ENCODE results near the gene KRT86. TPM values are rescaled to one million over a fixed set of nuclear protein-coding genes. Genes with fewer than 3 reads are reported as not detected.
"Not testable (repeated sequence)": the region's sequence is repeated elsewhere in the genome, so short reads cannot be mapped to it uniquely, and the experiment has no call there.

Gene KRT86
- total RNA-seq, 1 experiment from 2014 or later, result 2.7 TPM

DNA sequence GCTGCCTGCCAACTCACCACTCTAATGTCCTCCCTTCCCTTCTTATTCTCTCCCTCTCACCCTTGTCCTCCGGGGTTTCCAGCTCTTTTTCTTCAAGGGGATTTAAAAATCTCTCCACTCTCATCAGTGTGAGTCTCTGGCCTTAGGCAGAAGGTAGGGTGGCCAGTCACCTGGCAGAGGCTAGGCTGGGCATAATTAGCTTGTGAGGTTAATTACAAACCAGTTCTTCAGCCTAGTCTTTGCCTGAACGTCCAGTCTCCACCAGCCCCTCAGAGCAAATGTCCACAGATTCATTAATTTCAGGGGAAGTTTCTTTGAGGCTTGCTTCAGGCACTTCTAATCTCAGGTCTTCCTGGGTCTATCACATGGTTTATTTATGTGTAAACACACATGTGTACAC is 34.7 kb upstream of the KRT86 start:
- Histone ChIP-seq H3K4me3 (no peak overlapping the region; the same call in 1 of the 2 replicates), H3K27me3 (ENCODE audit: insufficient read depth, low read depth) (no peaks in the 10 kb centered on the region), H3K9me2 (ENCODE audit: insufficient read depth) (no peaks in the 10 kb centered on the region), H3K4me1 (replicated peaks; ENCODE audit: insufficient read depth) (peaks cover 94% of the 10 kb centered on the region), H2AFZ (no peak overlapping the region), H3K36me3 (ENCODE audit: low read depth) (peaks cover 86% of the 10 kb centered on the region), H3K79me2 (ENCODE audit: low read depth) (peaks cover 71% of the 10 kb centered on the region), H3K27ac (peak overlapping the region; percentile 97), H3F3A (ENCODE audit: insufficient read depth, low read depth) (peaks cover 97% of the 10 kb centered on the region), H3K4me2 (peak overlapping the region; percentile 99), H4K20me1 (ENCODE audit: insufficient read depth) (peaks cover 89% of the 10 kb centered on the region), H3K9me3 (ENCODE audit: insufficient read depth, low read depth) (no peaks in the 10 kb centered on the region)
- CTCF ChIA-PET, result no interaction called here
- POLR2A ChIA-PET (ENCODE audit: unreplicated experiment), result interaction anchor here (0.5 to 1.2 kb wide), 3 partner anchors 13 to 1000 kb away, joined by 3 to 4 read pairs (median 3); no protein-coding TSS in a partner anchor
- TF ChIP-seq EZH2 (IDR thresholded peaks at IDR 0.05; ENCODE audit: low read depth), result no peak
- TF ChIP-seq, protein P1, sequence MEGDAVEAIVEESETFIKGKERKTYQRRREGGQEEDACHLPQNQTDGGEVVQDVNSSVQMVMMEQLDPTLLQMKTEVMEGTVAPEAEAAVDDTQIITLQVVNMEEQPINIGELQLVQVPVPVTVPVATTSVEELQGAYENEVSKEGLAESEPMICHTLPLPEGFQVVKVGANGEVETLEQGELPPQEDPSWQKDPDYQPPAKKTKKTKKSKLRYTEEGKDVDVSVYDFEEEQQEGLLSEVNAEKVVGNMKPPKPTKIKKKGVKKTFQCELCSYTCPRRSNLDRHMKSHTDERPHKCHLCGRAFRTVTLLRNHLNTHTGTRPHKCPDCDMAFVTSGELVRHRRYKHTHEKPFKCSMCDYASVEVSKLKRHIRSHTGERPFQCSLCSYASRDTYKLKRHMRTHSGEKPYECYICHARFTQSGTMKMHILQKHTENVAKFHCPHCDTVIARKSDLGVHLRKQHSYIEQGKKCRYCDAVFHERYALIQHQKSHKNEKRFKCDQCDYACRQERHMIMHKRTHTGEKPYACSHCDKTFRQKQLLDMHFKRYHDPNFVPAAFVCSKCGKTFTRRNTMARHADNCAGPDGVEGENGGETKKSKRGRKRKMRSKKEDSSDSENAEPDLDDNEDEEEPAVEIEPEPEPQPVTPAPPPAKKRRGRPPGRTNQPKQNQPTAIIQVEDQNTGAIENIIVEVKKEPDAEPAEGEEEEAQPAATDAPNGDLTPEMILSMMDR (conservative IDR thresholded peaks at IDR 0.05), result no peak
- intact Hi-C loops (cut with micrococcal nuclease; ENCODE audit: unreplicated experiment), result no loop called here
- peak in 1 of 2 experiments; percentile 29 for DNase-seq
- BruUV-seq (replicated peaks), result no TSS peak

DNA sequence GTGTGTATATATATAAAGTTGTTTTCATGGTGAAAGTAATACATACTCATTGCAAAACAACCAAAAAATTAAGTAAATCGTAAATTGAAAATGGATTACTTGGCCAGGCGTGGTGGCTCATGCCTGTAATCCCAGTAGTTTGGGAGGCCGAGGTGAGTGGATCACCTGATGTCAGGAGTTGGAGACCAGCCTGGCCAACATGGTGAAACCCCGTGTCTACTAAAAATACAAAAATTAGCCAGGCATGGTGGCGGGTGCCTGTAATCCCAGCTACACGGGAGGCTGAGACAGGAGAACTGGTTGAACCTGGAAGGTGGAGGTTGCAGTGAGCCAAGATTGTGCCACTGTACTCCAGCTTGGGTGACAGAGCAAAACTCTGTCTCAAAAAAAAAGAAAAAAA is 34.2 kb upstream of the KRT86 start:
- H3K9me3 ChIP-seq (ENCODE audit: insufficient read depth, low read depth); H3K27me3 ChIP-seq (ENCODE audit: insufficient read depth, low read depth); DNase-seq; BruUV-seq (replicated peaks); H3K4me3 ChIP-seq; POLR2A ChIA-PET (ENCODE audit: unreplicated experiment); intact Hi-C loops (cut with micrococcal nuclease; ENCODE audit: unreplicated experiment); CTCF ChIA-PET; H2AFZ ChIP-seq; H3K9me2 ChIP-seq (ENCODE audit: insufficient read depth): not testable (repeated sequence)
- Histone ChIP-seq H3K4me2 (peak overlapping the region; percentile 99), H4K20me1 (ENCODE audit: insufficient read depth) (peaks cover 84% of the 10 kb centered on the region), H3K27ac (peak overlapping the region; percentile 97), H3K79me2 (ENCODE audit: low read depth) (peaks cover 66% of the 10 kb centered on the region), H3K4me1 (replicated peaks; ENCODE audit: insufficient read depth) (peaks cover 99% of the 10 kb centered on the region), H3K36me3 (ENCODE audit: low read depth) (peaks cover 86% of the 10 kb centered on the region), H3F3A (ENCODE audit: insufficient read depth, low read depth) (peaks cover 97% of the 10 kb centered on the region)

DNA sequence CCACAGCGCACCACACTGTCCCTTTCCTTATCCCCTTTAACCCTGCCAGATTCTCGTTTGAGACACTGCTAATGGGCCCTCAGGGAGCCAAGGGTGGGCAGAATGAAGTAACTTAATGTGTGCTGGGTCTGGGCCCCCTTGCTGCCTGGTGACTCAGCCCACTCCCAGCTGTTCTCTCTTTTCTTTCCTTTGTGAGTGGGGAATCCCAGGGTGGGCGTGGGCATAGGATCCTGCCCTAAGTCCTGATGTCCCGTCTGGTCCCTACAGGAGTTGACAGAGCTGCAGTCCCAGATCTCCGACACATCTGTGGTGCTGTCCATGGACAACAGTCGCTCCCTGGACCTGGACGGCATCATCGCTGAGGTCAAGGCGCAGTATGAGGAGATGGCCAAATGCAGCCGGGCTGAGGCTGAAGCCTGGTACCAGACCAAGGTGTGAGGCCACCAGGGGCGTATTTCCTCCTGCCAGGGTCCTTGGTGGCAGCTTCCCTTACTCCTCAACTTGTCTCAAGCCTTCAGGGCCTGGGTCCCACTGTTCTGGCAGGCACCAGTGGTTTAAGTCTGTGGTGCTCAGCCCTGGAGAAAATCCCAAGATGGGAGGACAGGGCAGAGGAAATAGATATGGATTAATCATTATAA is 33.1 kb upstream of the KRT86 start:
- H3K9me2 ChIP-seq (ENCODE audit: insufficient read depth), result no peaks in the 10 kb centered on the region
- H3K27ac ChIP-seq, result peak overlapping the region; percentile 90
- DNase-seq, result no peak
- no peaks in the 10 kb centered on the region for H3K9me3 ChIP-seq (ENCODE audit: insufficient read depth, low read depth)
- no TSS peak for BruUV-seq (replicated peaks)
- peaks cover 79% of the 10 kb centered on the region for H4K20me1 ChIP-seq (ENCODE audit: insufficient read depth)
- no peak overlapping the region for H3K4me3 ChIP-seq
- H3K79me2 ChIP-seq (ENCODE audit: low read depth), result peaks cover 58% of the 10 kb centered on the region
- ChIA-PET CTCF (no interaction called here), POLR2A (ENCODE audit: unreplicated experiment) (interaction anchor here (0.5 to 1.0 kb wide), 4 partner anchors 19 to 94 kb away, joined by 3 to 8 read pairs (median 5); no protein-coding TSS in a partner anchor)
- no peak overlapping the region for H2AFZ ChIP-seq
- no peaks in the 10 kb centered on the region for H3K27me3 ChIP-seq (ENCODE audit: insufficient read depth, low read depth)
- H3F3A ChIP-seq (ENCODE audit: insufficient read depth, low read depth), result peaks cover 97% of the 10 kb centered on the region
- peak overlapping the region; percentile 59 for H3K4me2 ChIP-seq
- peaks cover 88% of the 10 kb centered on the region for H3K36me3 ChIP-seq (ENCODE audit: low read depth)
- intact Hi-C loops (cut with micrococcal nuclease; ENCODE audit: unreplicated experiment), result no loop called here
- TF ChIP-seq, protein P1 (conservative IDR thresholded peaks at IDR 0.05), result no peak
- no peak for TF ChIP-seq EZH2 (IDR thresholded peaks at IDR 0.05; ENCODE audit: low read depth)
- peaks cover 100% of the 10 kb centered on the region for H3K4me1 ChIP-seq (replicated peaks; ENCODE audit: insufficient read depth)

All from PC-9 (cell line).